IPS-20b (cell line): Measurements from ENCODE around the gene KIF1B.
"Not testable (repeated sequence)": the region's sequence is repeated elsewhere in the genome, so short reads cannot be mapped to it uniquely, and the experiment has no call there.

Experiments used
- H3K27ac ChIP-seq: one replicate; pipeline ENCODE4 v1.5.1; 2013; ENCODE audit warnings: low read length
- H3K27me3 ChIP-seq: 2 replicates; pipeline ENCODE4 v1.6.1; 2013; ENCODE audit warnings: mild to moderate bottlenecking, low read length, inconsistent platforms; ENCODE audit not compliant: insufficient read depth
- H3K36me3 ChIP-seq: 2 replicates; pipeline ENCODE4 v1.6.1; 2013; ENCODE audit warnings: low read depth, mild to moderate bottlenecking, inconsistent platforms, low read length, moderate library complexity; ENCODE audit not compliant: insufficient read depth
- H3K4me1 ChIP-seq: 2 replicates; pipeline ENCODE4 v1.6.1; 2013; ENCODE audit warnings: mild to moderate bottlenecking, control low read depth, inconsistent platforms, low read length, moderate library complexity; ENCODE audit not compliant: insufficient read depth
- H3K4me3 ChIP-seq: 2 replicates; pipeline ENCODE4 v1.5.1; 2013; ENCODE audit warnings: mild to moderate bottlenecking, low read length, inconsistent platforms
- H3K9ac ChIP-seq: 2 replicates; pipeline ENCODE4 v1.6.1; 2013; ENCODE audit warnings: low read depth, mild to moderate bottlenecking, inconsistent platforms, low read length, moderate library complexity
- H3K9me3 ChIP-seq: 2 replicates; pipeline ENCODE4 v1.6.1; 2013; ENCODE audit warnings: mild to moderate bottlenecking, low read depth, low read length, inconsistent platforms; ENCODE audit not compliant: insufficient read depth

Gene KIF1B

GRCh38 chr1:10249808-10250457 lies 39.6 kb downstream of the KIF1B start:
- Histone ChIP-seq H3K9me3 (no peaks in the 10 kb centered on the region), H3K27me3 (no peaks in the 10 kb centered on the region), H3K27ac (no peak overlapping the region), H3K4me1 (no peaks in the 10 kb centered on the region), H3K4me3 (no peak overlapping the region), H3K9ac (no peak overlapping the region), H3K36me3 (0 out of 2 replicates have a peak, but pooled peaks cover 3% of the 10 kb centered on the region)

GRCh38 chr1:10250663-10251062 lies 40.3 kb downstream of the KIF1B start:
- Histone ChIP-seq H3K36me3 (0 out of 2 replicates have a peak, but pooled peaks cover 3% of the 10 kb centered on the region), H3K27ac (no peak overlapping the region), H3K4me3 (no peak overlapping the region), H3K27me3 (no peaks in the 10 kb centered on the region), H3K9me3 (no peaks in the 10 kb centered on the region), H3K9ac (no peak overlapping the region), H3K4me1 (no peaks in the 10 kb centered on the region)

- H3K9ac ChIP-seq, H3K36me3 ChIP-seq, H3K4me3 ChIP-seq, H3K4me1 ChIP-seq, H3K27me3 ChIP-seq, H3K27ac ChIP-seq, H3K9me3 ChIP-seq: not testable (repeated sequence)
Observed at GRCh38 chr1:10251325-10252108, 41.1 kb downstream of the KIF1B start.

- Histone ChIP-seq H3K36me3 (peaks cover 16% of the 10 kb centered on the region), H3K27me3 (no peaks in the 10 kb centered on the region), H3K4me3 (no peak overlapping the region), H3K9me3 (no peaks in the 10 kb centered on the region), H3K27ac (no peak overlapping the region), H3K9ac (no peak overlapping the region), H3K4me1 (no peaks in the 10 kb centered on the region)
Observed at GRCh38 chr1:10252508-10252907, 42.1 kb downstream of the KIF1B start.

GRCh38 chr1:10253149-10253548 lies 42.8 kb downstream of the KIF1B start:
- Histone ChIP-seq H3K4me1 (no peaks in the 10 kb centered on the region), H3K27me3 (no peaks in the 10 kb centered on the region), H3K9me3 (no peaks in the 10 kb centered on the region), H3K27ac (no peak overlapping the region), H3K9ac (no peak overlapping the region), H3K36me3 (peaks cover 22% of the 10 kb centered on the region), H3K4me3 (no peak overlapping the region)

GRCh38 chr1:10253755-10254154 lies 43.4 kb downstream of the KIF1B start:
- Histone ChIP-seq H3K27me3 (no peaks in the 10 kb centered on the region), H3K4me3 (no peak overlapping the region), H3K9ac (no peak overlapping the region), H3K27ac (no peak overlapping the region), H3K9me3 (no peaks in the 10 kb centered on the region), H3K4me1 (no peaks in the 10 kb centered on the region), H3K36me3 (peaks cover 28% of the 10 kb centered on the region)

GRCh38 chr1:10257851-10258250 lies 47.5 kb downstream of the KIF1B start:
- Histone ChIP-seq H3K9ac (no peak overlapping the region), H3K9me3 (no peaks in the 10 kb centered on the region), H3K27me3 (no peaks in the 10 kb centered on the region), H3K36me3 (peaks cover 50% of the 10 kb centered on the region), H3K27ac (no peak overlapping the region), H3K4me1 (no peaks in the 10 kb centered on the region), H3K4me3 (no peak overlapping the region)

- not testable (repeated sequence) for H3K27ac ChIP-seq, H3K4me3 ChIP-seq, H3K4me1 ChIP-seq, H3K9ac ChIP-seq, H3K27me3 ChIP-seq, H3K9me3 ChIP-seq
- H3K36me3 ChIP-seq = peaks cover 65% of the 10 kb centered on the region
Observed at GRCh38 chr1:10259547-10259946, 49.2 kb downstream of the KIF1B start.

GRCh38 chr1:10263450-10264082 lies 53.2 kb downstream of the KIF1B start:
- Histone ChIP-seq H3K9me3 (no peaks in the 10 kb centered on the region), H3K4me3 (no peak overlapping the region), H3K4me1 (no peaks in the 10 kb centered on the region), H3K36me3 (peaks cover 67% of the 10 kb centered on the region), H3K27me3 (no peaks in the 10 kb centered on the region), H3K27ac (no peak overlapping the region), H3K9ac (no peak overlapping the region)

GRCh38 chr1:10265027-10265426 lies 54.7 kb downstream of the KIF1B start:
- peaks cover 63% of the 10 kb centered on the region for H3K36me3 ChIP-seq
- H3K9me3 ChIP-seq = no peaks in the 10 kb centered on the region
- H3K4me1 ChIP-seq = no peaks in the 10 kb centered on the region
- no peak overlapping the region for H3K9ac ChIP-seq
- H3K27ac ChIP-seq = no peak overlapping the region
- H3K4me3 ChIP-seq = no peak overlapping the region
- no peaks in the 10 kb centered on the region for H3K27me3 ChIP-seq

GRCh38 chr1:10265900-10266299 lies 55.5 kb downstream of the KIF1B start:
- Histone ChIP-seq H3K4me3 (no peak overlapping the region), H3K27ac (no peak overlapping the region), H3K36me3 (peaks cover 65% of the 10 kb centered on the region), H3K4me1 (no peaks in the 10 kb centered on the region), H3K9me3 (no peaks in the 10 kb centered on the region), H3K9ac (no peak overlapping the region), H3K27me3 (no peaks in the 10 kb centered on the region)

GRCh38 chr1:10267319-10267718 lies 56.9 kb downstream of the KIF1B start:
- H3K4me3 ChIP-seq = no peak overlapping the region
- peaks cover 68% of the 10 kb centered on the region for H3K36me3 ChIP-seq

More at GRCh38 chr1:10267319-10267718, 56.9 kb downstream of the KIF1B start:
- Histone ChIP-seq H3K9ac (no peak overlapping the region), H3K27ac (no peak overlapping the region), H3K27me3 (no peaks in the 10 kb centered on the region), H3K9me3 (no peaks in the 10 kb centered on the region), H3K4me1 (no peaks in the 10 kb centered on the region)
